IPS-11a (cell line): ENCODE results near the gene DAP.
"Not testable (repeated sequence)": the region's sequence is repeated elsewhere in the genome, so short reads cannot be mapped to it uniquely, and the experiment has no call there.

ENCODE experiments used
- H3K4me3 ChIP-seq: one replicate; pipeline ENCODE4 v1.5.1; 2013; ENCODE audit warnings: low read depth, low read length, control low read depth

The DAP gene

DNA sequence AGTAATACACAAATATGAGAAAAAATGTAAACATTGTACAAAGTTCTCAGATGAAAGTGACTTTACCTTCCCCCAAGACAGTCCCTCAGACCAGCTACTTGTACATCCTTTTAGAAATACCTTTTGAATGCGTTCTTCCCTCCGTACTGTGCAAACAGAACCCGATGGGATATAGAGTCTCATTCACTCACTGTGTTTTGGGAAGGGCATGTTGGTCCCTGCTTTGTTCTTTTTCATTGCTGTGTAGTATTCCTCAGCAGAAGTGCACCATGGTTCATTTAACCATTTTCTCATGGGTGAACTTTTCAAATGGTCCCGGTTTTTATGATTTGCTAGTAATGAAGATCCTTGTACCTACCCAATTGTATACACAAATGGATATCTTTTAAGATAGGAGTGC lies 102.8 kb downstream of the DAP start:
- no peak overlapping the region for H3K4me3 ChIP-seq

DNA sequence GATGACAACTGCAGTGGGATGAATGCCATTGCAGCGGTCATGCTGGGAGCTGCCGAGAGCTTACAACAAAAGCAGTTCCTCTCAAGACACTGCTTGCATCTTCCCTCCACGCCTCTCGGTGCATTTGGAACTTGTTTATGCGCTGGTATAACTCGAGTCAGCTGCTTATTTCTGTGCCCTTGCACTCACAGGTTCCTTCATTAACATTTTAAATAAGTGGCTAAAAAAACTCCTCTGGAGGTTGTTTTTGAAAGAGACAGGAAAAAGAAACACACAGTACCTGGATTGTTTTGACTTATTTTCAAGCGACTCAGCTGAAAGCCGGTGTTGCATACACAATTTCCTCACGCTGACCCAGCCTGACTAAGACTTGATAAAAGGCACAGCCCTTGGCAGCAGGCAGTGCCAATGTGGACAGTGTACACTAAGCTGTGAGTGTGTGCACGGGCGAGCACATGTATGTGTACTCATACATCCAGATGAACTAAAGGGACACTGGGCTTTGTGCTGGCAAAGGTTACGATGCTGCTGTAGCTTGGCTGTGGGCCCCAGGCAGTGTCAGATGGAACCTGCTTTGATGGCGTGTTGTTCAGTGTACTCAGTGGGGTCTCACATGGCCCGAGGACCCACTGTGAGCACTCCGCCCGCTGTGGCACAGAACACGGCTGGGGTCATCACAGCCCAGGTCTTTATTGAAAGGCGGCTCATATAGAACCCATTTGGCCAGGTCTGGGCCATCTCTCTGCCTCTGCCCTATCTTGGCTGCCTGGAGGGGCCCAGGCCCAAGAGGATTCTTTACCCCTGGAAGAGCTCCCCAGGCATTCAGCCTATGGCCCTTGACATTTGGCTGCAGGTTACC lies 104.8 kb downstream of the DAP start:
- no peak overlapping the region for H3K4me3 ChIP-seq

DNA sequence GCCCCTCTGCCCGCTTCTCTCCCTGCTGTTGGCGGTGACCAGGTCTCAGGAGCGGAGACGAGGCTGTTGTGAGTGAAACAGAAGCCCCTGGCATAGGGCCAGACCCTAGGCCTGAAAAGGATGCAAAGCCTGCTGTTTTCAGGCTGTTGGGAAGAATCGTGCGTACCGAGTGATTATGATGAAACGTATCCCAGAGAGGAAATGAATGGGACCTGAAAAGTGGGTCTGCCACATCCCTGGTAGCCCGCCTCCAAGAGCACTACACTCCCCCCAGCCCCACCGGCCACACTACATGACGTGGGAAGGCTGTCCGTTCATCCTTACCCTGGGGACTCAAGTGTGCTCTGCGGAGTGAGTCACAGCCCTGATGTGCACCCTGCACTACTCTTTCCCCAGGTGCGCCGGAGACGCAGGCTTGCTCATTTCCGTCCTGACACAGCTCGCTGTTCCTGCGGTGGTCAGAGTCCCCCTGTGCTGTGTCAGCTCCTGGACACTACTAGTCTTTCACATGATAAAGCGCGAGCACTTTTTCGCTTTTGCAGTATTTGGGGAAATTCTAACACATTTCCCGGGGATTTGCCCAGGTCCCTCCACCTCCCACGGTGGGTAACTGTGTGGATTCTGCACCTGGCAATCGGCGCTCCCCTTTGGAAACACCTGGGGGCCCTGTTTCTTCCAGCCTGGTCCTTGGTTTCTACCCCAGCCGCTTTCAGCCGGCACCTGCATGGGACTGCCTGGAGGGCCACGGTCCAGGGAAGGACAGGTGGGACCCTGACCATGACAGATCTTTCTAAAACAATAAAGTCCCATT lies 105.7 kb downstream of the DAP start:
- no peak overlapping the region for H3K4me3 ChIP-seq

DNA sequence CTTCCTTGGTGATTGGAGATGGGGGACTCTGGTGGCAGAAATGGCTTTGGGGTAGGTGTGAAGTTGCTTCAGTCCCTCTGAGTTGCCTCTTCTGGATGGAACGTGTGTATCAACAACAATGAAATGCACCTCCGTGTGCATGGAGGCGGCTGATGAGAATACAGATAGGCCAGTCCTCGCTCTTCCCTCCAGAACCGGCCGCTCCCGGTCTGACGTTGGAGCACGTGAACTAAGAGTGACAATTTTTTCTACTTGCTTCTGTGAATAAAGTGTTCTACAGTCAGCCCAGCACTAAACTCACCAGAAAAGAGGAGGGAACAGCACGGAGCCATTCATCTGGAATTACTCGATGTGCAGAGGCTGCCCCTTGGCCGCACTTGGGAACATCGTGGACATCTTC lies 106.5 kb downstream of the DAP start:
- H3K4me3 ChIP-seq, result no peak overlapping the region

DNA sequence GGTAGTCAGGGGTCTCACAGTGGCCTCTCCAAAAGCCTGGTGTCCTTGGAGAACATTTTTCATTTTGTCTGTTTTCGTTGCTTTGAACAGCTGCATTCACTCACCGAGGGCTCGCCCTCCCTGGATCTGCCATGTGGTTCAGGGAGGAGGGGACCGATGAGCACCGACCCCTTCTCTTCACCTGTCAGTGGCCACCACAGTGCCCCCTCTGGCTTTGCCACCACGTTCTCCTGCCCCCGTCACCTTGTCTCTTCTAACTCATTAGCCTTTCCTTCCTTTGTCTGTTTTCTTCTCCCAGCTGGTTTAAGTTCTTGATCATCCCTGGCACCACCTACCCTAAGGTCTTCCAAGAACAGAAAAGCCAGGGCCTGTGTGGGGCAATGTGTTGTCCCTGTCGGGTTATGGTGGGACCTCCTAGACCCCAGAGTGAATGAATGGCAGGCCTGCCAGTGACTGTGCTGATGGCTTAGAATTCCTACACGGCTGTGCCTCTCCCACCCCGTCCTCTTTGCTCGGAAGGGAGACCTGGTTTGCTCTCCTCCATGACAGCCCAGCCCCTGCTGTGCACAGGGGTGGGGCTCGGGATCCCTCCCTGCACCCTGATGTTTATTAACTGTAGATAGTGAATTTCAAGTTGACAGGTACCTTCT lies 107.2 kb downstream of the DAP start:
- no peak overlapping the region for H3K4me3 ChIP-seq

DNA sequence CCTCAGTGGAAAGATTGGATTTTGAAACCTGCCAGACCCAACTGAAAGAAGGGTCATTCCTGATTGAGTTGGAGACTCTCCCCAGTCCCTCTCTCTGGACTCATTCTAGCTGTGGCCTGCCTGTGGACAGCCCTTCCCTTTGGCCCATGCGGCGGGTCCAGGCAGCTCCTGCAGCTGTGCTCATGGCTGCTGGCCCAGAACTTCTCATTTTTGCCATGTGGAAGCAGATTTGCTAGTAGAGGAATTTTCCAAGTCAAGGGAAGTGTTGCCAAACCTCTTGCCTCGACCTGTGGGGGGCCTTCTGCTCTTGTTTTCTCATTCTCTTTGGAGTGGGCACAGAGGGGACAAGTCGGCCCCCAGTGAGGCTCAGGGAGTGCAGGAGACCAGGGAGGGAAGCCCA lies 108.0 kb downstream of the DAP start:
- no peak overlapping the region for H3K4me3 ChIP-seq

DNA sequence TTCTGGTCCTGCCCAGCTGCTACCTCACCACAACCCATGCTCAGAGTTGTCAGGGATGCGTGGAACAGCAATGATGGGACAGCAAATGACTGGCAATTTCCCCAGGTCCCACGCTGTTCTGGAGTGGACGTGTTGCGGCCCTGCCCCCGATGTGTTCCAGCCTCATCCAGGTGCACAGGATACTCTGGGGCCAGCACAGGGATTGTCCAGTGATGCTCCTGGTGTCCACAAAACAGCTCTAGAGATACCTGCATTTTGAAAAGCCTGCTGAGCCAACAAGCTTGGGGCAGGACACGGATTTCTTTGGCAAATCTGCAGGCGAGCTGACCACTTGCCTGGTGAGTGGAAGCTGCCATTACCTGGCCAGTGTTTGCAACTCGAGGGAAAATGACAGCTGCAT lies 108.4 kb downstream of the DAP start:
- H3K4me3 ChIP-seq, result no peak overlapping the region

DNA sequence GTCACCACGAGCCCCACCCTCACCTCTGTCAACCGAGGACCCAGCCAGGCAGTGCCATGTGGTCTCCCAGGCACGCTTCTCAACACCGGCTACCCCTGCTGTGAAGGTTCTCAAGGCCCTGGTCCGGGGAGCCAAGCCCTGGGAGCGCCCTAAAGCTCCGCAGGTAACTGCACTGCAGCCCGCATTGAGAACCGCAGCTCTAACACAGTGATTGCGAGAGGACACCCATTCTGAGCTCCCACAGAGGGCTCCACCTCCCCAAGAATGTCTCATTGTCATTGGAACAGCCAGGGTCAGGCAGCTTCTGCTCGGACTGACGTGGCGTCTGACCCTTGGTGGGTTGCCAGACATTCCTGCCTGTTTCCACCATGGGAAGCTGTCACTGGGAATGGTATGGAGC lies 108.9 kb downstream of the DAP start:
- H3K4me3 ChIP-seq, result no peak overlapping the region

DNA sequence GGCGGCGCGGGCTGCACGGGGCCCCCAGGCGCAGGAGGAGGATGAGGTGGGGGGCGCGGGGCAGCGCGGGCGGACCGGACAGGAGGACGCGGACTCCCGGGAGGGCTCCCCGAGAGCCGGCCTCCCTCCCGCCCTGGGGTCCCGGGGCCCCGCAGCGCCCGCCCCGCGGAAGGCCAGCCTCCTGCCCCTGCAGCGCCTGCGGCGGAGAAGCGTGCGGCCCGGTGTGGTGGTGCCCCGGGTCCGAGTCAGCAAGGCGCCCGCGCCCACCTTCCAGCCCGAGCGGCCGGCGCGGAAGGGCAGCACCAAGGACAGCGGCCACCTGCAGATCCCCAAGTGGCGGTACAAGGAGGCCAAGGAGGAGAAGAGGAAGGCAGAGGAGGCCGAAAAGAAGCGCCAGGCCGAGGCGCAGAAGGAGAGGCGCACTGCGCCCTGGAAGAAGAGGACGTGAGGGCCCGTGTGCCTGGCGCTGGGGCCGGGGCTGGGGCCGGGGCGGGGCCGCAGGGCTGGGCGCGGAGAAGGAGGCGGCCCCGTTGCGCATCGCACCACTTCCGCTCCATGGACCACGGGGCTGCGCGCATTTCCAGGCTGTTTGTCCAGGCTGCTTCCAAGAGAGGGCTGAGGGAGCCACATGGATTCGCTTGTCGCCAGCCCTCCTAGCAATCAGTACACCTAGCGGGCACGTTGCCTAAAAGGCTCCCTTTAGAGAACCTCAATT lies 111.2 kb downstream of the DAP start:
- no peak overlapping the region for H3K4me3 ChIP-seq

DNA sequence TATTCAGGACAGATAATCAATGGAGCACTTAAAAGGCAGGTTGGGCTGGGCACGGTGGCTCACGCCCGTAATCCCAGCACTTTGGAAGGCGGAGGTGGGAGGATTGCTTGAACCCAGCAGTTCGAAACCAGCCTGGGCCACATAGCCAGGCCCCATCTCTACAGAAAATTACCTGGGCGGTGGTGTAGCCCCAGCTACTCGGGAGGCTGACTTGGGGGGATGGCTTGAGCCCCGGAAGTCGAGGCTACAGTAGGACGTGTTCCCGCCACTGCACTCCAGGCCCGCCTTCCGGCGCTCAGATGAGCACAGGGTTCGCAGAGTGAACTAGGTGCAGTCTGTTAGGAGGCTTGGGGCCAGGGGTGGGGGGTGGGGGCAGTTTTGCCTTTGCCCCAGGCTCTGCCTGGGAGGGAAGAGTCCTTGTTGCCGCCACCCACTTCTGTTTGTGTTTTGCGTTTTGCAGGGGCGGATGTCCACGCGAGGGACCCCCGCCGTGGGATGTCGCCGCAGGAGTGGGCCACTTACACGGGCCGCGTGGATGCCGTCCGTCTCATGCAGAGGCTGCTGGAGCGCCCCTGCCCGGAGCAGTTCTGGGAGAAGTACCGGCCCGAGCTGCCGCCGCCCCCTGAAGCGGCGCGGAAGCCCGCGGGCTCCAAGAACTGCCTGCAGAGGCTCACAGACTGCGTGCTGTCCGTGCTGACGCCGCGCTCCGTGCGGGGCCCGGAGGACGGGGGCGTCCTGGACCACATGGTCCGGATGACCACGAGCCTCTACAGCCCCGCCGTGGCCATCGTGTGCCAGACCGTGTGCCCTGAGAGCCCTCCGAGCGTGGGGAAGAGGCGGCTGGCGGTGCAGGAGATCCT lies 112.0 kb downstream of the DAP start:
- no peak overlapping the region for H3K4me3 ChIP-seq

DNA sequence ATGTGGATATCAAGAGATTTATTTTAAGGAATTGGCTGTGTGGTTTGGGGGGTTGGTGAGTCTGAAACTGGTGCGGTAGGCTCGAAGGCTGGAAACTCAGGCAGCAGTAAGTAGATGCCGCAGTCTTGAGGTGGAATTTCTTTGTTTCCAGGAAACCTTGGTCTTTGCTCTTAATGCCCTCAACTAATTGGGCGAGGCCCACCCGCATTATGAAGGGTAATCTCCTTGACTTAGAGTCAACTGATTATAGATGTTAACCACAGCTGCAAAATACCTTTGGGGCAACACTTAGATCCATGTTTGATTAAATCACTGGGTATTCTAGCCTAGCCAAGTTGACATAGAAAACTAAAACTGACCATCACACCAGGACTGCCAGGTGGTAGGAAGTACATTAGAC lies 113.4 kb downstream of the DAP start:
- no peak overlapping the region for H3K4me3 ChIP-seq

DNA sequence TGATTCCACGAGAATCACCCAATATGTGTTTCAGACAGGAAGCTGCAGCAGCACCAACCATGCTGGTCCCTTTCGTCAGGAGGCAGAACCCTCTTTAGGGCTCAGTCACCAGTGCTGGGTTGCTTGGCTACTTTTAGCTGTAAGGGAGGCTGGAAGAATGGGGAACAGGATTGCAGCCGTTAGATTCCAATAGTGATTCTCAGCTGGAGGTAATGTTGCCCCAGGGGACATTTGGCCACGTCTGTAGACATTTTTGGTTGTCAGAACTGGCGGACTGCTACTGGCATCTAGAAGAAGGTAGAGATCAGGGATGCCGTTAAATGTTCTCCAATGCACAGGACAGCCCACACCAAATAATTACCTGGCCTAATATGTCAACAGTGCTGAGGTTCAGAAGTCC lies 115.4 kb downstream of the DAP start:
- H3K4me3 ChIP-seq, result no peak overlapping the region

DNA sequence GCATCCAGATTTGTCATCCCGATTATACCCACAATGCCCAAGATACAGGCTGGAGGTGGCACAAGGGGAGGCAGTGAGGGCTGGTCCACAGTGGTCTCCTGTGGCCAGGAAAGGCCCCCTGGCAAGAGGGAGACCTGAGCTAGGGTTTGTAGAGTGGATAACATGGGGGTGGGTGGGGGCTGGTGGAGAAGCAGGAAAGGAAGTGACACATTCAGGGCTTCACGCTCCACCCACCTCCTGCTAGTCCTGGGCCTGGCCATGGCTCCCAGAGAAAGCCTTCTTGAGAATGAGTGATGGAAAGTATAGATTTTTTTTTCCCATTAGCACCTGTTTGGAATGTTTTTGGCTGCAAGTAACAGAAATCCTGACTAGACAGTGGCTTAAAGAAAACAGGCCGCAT lies 115.9 kb downstream of the DAP start:
- H3K4me3 ChIP-seq, result no peak overlapping the region

DNA sequence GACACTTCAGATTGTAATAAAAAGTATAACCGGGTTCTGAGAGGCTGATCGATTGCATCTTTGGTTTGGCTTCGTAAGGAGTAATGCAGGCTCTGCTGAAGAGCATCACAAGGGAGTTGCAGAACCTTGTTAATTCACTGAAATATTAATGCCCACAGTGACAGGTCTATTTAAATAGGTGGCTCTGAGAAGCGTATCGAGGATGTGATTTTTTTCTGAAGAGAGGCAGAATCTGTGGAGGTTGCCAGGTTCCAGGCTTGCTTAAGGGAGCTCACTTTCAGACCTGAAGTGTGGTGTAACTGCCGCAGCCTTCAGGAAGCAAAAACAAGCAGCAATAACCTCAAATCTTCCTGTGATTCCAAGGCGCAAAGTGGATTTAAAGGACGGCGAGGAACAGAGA lies 116.8 kb downstream of the DAP start:
- H3K4me3 ChIP-seq, result no peak overlapping the region

DNA sequence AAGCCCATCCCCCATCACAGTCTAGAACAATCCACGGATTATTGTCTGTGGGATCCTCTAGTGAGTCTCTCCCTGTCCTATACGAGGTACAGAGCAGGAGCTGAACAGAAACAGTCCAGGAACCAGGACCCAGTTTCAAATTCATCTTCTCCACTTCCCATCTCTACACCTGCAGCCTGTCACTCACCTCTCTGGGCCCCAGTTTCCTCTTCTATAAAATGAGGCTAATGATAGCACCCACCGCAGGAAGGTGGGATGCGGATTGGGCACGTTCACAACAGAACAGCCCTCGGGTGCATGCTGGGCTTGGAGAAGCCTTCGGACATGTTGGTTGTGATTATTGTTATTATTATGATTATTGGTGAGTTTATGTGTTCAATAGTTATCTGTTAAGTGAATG lies 118.7 kb downstream of the DAP start:
- no peak overlapping the region for H3K4me3 ChIP-seq

DNA sequence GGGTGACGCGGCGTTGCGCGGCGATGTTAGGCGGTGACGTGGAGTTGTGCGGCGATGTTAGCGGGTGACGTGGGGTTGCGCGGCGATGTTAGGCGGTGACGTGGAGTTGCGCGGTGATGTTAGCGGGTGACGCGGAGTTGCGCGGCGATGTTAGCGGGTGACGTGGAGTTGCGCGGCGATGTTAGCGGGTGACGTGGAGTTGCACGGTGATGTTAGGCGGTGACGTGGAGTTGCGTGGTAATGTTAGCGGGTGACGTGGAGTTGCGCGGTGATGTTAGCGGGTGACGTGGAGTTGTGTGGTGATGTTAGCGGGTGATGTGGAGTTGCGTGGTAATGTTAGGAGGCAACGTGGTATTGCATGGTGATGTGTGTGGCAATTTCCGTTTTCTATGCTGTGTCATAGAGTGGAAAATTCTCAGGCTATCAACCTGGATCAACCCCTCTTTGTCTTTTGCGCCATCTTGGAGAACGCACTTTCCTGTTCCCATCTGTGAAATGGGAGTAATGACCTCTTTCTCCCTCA lies 121.1 kb downstream of the DAP start:
- H3K4me3 ChIP-seq, result no peak overlapping the region

DNA sequence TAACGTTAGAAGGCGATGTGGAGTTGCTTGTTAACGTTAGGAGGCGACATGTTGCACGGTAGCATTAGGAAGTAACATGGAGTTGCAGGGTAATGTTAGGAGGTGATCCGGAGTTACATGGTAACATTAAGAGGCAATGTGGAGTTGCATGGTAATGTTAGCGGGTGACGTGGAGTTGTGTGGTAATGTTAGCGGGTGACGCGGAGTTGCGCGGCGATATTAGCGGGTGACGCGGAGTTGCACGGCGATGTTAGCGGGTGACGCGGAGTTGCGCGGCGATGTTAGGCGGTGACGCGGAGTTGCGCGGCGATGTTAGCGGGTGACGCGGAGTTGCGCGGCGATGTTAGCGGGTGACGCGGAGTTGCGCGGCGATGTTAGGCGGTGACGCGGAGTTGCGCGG lies 122.3 kb downstream of the DAP start:
- H3K4me3 ChIP-seq, result not testable (repeated sequence)

DNA sequence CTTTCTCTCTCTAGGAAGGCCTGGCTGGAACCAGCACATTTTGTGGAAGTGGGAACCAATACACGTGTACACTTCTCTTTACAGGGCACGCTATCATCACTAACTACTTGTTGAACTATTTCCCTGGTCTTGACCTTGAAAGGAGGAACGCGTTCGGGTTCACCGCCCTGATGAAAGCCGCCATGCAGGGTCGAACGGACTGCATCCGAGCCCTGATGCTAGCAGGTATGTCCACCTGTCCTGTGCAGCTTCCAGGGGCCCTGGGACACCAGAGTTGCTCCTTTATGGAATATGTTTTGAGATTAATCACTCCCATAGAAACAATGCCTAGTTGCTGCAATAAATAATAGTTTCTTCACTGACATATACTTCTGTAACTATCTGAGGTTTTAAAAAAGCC lies 123.1 kb downstream of the DAP start:
- H3K4me3 ChIP-seq, result peak overlapping the region; percentile 14

DNA sequence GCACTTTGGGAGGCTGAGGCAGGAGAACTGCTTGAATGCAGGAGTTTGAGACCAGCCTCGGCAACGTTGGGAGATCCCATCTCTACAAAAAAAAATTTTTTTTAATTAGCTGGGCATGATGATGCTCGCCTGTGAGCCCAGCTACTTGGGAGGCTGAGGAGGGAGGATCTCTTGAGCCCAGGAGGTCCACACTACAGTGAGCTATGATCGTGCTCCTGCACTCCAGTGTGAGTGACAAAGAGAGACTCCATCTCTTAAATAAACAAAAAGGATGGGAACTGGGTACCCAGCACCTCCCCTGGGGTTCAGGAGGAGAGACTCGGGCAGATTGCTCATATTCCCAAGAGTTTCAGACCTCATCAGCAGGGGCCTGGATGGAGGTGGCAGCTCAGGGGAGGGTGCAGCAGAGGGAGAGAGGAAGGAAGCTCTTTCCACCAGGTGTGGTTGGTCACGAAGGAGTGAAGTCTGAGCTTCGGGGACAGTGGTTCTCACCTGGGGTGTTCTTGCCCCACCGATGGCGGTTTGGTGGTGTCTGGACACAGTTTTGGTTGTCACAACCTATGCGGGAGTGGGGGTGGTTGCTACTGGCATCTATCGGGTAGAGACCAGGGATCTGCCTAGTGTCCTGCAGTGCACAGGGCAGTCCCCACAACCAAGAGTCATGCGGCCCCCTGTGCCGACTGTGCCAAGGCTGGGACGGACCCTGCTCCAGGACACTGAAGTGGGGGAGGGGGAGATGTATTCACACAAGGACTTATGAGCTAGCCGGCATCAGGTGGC lies 124.5 kb downstream of the DAP start:
- no peak overlapping the region for H3K4me3 ChIP-seq
